Loucy (cell line): ENCODE results near the gene CHCHD6.

Experiments used
- H2AFZ ChIP-seq: fragments of 200-600 bp; sonication (generic); 2 replicates; pipeline ENCODE4 v1.6.0; 2016; ENCODE audit warnings: antibody characterized with exemption, mild to moderate bottlenecking, low read length, moderate library complexity
- H3F3A ChIP-seq: fragments of 200-600 bp; 2 replicates; pipeline ENCODE4 v1.6.0; 2016; ENCODE audit warnings: antibody characterized with exemption, low read depth, mild to moderate bottlenecking
- H3K27me3 ChIP-seq: fragments of 200-600 bp; sonication (generic); 2 replicates; pipeline ENCODE4 v1.6.1; 2014; ENCODE audit warnings: low read length, mild to moderate bottlenecking; ENCODE audit not compliant: insufficient read depth, poor library complexity, severe bottlenecking
- H3K36me3 ChIP-seq: fragments of 200-600 bp; sonication (generic); 2 replicates; pipeline ENCODE4 v1.6.1; 2016; ENCODE audit warnings: low read length; ENCODE audit not compliant: insufficient read depth
- H3K4me1 ChIP-seq: fragments of 200-600 bp; sonication (generic); 2 replicates; pipeline ENCODE4 v1.5.1; 2014; ENCODE audit warnings: low read length, mild to moderate bottlenecking; ENCODE audit not compliant: insufficient read depth, poor library complexity, severe bottlenecking
- H3K4me2 ChIP-seq: fragments of 200-600 bp; sonication (generic); 2 replicates; pipeline ENCODE4 v1.6.0; 2014; ENCODE audit warnings: antibody characterized with exemption, low read length, low read depth, mild to moderate bottlenecking; ENCODE audit not compliant: poor library complexity, severe bottlenecking
- H3K4me3 ChIP-seq: fragments of 200-600 bp; sonication (generic); 2 replicates; pipeline ENCODE4 v1.5.1; 2014; ENCODE audit warnings: low read length, mild to moderate bottlenecking, mixed read lengths; ENCODE audit not compliant: poor library complexity, severe bottlenecking
- H3K79me2 ChIP-seq: fragments of 200-600 bp; sonication (generic); 2 replicates; pipeline ENCODE4 v1.6.1; 2014; ENCODE audit warnings: low read length; ENCODE audit not compliant: insufficient read depth
- H3K9ac ChIP-seq: fragments of 200-600 bp; sonication (generic); 2 replicates; pipeline ENCODE4 v1.6.0; 2014; ENCODE audit warnings: mild to moderate bottlenecking, low read depth, low read length, moderate library complexity; ENCODE audit not compliant: poor library complexity, severe bottlenecking
- H3K9me2 ChIP-seq: fragments of 200-600 bp; sonication (generic); replicated peaks from 2 replicates; pipeline ENCODE4 v1.6.1; 2016; ENCODE audit warnings: low read depth, low read length, mixed read lengths
- H3K9me3 ChIP-seq: fragments of 200-600 bp; sonication (generic); 2 replicates; pipeline ENCODE4 v1.6.1; 2014; ENCODE audit warnings: mild to moderate bottlenecking, antibody characterized with exemption, low read length, low read depth; ENCODE audit not compliant: insufficient read depth
- H4K20me1 ChIP-seq: fragments of 200-600 bp; sonication (generic); 2 replicates; pipeline ENCODE4 v1.6.0; 2014; ENCODE audit warnings: antibody characterized with exemption, low read length, mild to moderate bottlenecking; ENCODE audit not compliant: insufficient read depth, poor library complexity, severe bottlenecking
- EZH2phosphoT487 ChIP-seq: fragments of 200-600 bp; IDR thresholded peaks from 2 replicates; pipeline ENCODE4 v1.6.1; 2018; ENCODE audit warnings: antibody characterized with exemption, mild to moderate bottlenecking, moderate library complexity, borderline replicate concordance
- TF ChIP-seq, protein P1 (sequence below): fragments of 200-600 bp; sonication (generic); conservative IDR thresholded peaks from 2 replicates; pipeline ENCODE4 v1.5.1; 2014; ENCODE audit warnings: mild to moderate bottlenecking, antibody characterized with exemption, low read length

The CHCHD6 gene

DNA sequence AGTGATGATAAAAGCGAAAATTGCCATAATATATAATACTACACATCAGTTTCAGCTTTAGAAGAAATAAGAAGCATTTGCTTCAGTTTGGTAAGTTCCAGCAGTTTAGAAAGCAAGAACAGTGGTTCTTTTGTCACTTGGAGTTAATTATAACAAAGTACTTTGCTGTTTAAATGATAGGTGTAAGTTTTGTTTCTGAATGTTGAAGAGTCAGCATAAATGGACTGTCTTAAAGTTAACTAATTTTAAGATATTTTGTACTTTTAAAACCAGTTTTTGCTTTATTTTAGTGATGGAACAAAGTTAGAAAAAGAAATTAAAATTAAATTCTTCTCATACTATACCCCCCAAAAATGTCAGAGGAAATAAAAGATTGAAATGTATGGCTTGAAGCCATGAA is 24.6 kb downstream of the CHCHD6 start:
- Histone ChIP-seq H3K4me3 (no peak overlapping the region), H3K9me3 (peaks cover 5% of the 10 kb centered on the region; the same call in 1 of the 2 replicates), H3K27me3 (no peaks in the 10 kb centered on the region), H3K9ac (no peak overlapping the region), H3K79me2 (no peaks in the 10 kb centered on the region), H4K20me1 (no peaks in the 10 kb centered on the region), H3K36me3 (peaks cover 39% of the 10 kb centered on the region; the same call in 1 of the 2 replicates), H3K9me2 (no peaks in the 10 kb centered on the region), H3F3A (no peaks in the 10 kb centered on the region), H3K4me1 (peaks cover 15% of the 10 kb centered on the region), H2AFZ (no peak overlapping the region), H3K4me2 (no peak overlapping the region)
- TF ChIP-seq, protein P1, sequence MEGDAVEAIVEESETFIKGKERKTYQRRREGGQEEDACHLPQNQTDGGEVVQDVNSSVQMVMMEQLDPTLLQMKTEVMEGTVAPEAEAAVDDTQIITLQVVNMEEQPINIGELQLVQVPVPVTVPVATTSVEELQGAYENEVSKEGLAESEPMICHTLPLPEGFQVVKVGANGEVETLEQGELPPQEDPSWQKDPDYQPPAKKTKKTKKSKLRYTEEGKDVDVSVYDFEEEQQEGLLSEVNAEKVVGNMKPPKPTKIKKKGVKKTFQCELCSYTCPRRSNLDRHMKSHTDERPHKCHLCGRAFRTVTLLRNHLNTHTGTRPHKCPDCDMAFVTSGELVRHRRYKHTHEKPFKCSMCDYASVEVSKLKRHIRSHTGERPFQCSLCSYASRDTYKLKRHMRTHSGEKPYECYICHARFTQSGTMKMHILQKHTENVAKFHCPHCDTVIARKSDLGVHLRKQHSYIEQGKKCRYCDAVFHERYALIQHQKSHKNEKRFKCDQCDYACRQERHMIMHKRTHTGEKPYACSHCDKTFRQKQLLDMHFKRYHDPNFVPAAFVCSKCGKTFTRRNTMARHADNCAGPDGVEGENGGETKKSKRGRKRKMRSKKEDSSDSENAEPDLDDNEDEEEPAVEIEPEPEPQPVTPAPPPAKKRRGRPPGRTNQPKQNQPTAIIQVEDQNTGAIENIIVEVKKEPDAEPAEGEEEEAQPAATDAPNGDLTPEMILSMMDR: no peak
- TF ChIP-seq EZH2phosphoT487: no peak

DNA sequence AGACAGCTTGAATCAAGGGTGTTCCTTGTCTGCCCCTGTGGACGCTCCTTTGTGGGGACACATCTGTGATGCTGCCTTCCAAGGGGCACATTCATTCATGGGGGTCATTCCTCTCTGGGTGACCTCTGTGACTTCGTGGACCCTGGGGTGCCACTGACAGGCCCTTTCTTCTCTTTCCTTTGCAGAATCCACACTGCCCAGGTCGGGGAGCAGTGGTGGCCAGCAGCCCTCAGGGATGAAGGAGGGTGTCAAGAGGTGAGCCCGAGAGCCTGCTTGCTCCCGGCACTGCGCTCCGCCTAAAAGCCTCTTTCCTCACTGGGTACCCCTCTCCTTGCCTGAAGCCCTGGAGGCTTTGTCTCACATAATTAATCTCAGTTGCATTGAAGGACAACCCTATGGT is 26.3 kb downstream of the CHCHD6 start:
- no peaks in the 10 kb centered on the region for H3F3A ChIP-seq

DNA sequence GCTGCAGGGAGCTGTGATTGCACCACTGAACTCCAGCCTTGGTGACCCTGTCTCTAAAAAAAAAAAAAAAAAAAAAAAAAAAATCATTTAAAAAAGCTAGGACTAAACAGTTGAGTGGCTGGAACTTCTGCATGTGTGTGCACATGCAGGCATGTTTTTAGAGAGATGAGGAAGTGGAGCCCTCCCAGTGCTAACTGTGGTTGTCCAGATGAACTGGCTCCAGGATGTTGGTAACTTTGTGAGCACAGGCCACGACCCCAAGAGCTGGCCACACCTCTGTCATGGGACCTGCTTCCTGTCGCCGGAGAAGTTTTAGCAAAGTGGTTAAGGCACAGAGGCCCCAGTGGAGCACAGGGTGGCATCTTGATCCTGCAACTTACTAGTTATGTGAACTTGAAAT is 27.0 kb downstream of the CHCHD6 start:
- Histone ChIP-seq H3F3A (no peaks in the 10 kb centered on the region), H4K20me1 (no peaks in the 10 kb centered on the region), H3K79me2 (no peaks in the 10 kb centered on the region), H3K9me2 (no peaks in the 10 kb centered on the region), H3K9me3 (no peaks in the 10 kb centered on the region), H3K9ac (peak overlapping the region; percentile 33), H3K4me2 (peak overlapping the region; percentile 64), H2AFZ (no peak overlapping the region), H3K4me3 (peak overlapping the region; percentile 30), H3K36me3 (peaks cover 41% of the 10 kb centered on the region; the same call in 1 of the 2 replicates), H3K4me1 (peaks cover 15% of the 10 kb centered on the region), H3K27me3 (no peaks in the 10 kb centered on the region)
- TF ChIP-seq EZH2phosphoT487: no peak
- TF ChIP-seq, protein P1: no peak

More for the DNA sequence above, 26.3 kb downstream of the CHCHD6 start:
- H3K79me2 ChIP-seq: no peaks in the 10 kb centered on the region
- H3K4me1 ChIP-seq: peaks cover 15% of the 10 kb centered on the region
- H3K36me3 ChIP-seq: peaks cover 45% of the 10 kb centered on the region; the same call in 1 of the 2 replicates
- peak overlapping the region; percentile 64 for H3K4me2 ChIP-seq
- no peak overlapping the region for H3K9ac ChIP-seq
- TF ChIP-seq, protein P1: no peak
- TF ChIP-seq EZH2phosphoT487: no peak
- H2AFZ ChIP-seq: no peak overlapping the region
- H4K20me1 ChIP-seq: no peaks in the 10 kb centered on the region
- H3K9me2 ChIP-seq: no peaks in the 10 kb centered on the region
- no peak overlapping the region for H3K4me3 ChIP-seq
- peaks cover 2% of the 10 kb centered on the region; the same call in 1 of the 2 replicates for H3K9me3 ChIP-seq
- H3K27me3 ChIP-seq: no peaks in the 10 kb centered on the region
